Measurements from ENCODE around the gene SUPT3H.

The SUPT3H gene

GRCh38 chr6:44940367-44940766 is 437.4 kb downstream of the SUPT3H start:
- no peak overlapping the region for H3K4me3 ChIP-seq (ENCODE audit: low read length)
- no CpG with 5 or more reads among the region's 1 CpG for whole genome bisulfite sequencing (ENCODE audit: extremely low coverage, insufficient coverage, low lambda C conversion rate)

GRCh38 chr6:44935693-44936300 is 441.9 kb downstream of the SUPT3H start:
- H2AK5ac ChIP-seq (ENCODE audit: low read length): no peak overlapping the region
- WGBS (ENCODE audit: extremely low coverage, insufficient coverage, low lambda C conversion rate): no CpG with 5 or more reads among the region's 2 CpGs
- no peaks in the 10 kb centered on the region for H3K36me3 ChIP-seq (ENCODE audit: control insufficient read depth, insufficient read depth, low read length)
- no peaks in the 10 kb centered on the region for H3K79me2 ChIP-seq (ENCODE audit: control insufficient read depth, insufficient read depth, low read length)
- no peak overlapping the region for H3K4me3 ChIP-seq (ENCODE audit: low read length)
- no peak overlapping the region for H3K23ac ChIP-seq (ENCODE audit: low read length)
- no peaks in the 10 kb centered on the region for H3K79me1 ChIP-seq (ENCODE audit: low read length)
- DNase-seq: no peak
- H3K18ac ChIP-seq (ENCODE audit: low read length): no peak overlapping the region
- no peak overlapping the region for H3K9ac ChIP-seq (ENCODE audit: low read length)
- no peak overlapping the region for H3K27ac ChIP-seq (ENCODE audit: low read depth, low read length)
- H3K4me1 ChIP-seq (ENCODE audit: control insufficient read depth, low read depth, low read length): no peaks in the 10 kb centered on the region
- no peak overlapping the region for H3K4me2 ChIP-seq (ENCODE audit: low read length)
- H2BK5ac ChIP-seq (ENCODE audit: low read length): no peak overlapping the region
- H4K8ac ChIP-seq (ENCODE audit: low read depth, low read length): no peak overlapping the region
- no peak overlapping the region for H3K56ac ChIP-seq (ENCODE audit: low read length)
- no peaks in the 10 kb centered on the region for H3K27me3 ChIP-seq (ENCODE audit: insufficient read depth, low read length, poor library complexity)
- no peak overlapping the region for H2BK120ac ChIP-seq (ENCODE audit: low read depth, low read length)
- no peak overlapping the region for H4K5ac ChIP-seq (ENCODE audit: low read length)
- H2BK15ac ChIP-seq (replicated peaks; ENCODE audit: low read depth): no peak overlapping the region
- no peak overlapping the region for H3K4ac ChIP-seq (ENCODE audit: low read depth, low read length)

More at GRCh38 chr6:44940367-44940766, 437.4 kb downstream of the SUPT3H start:
- Histone ChIP-seq H2BK5ac (ENCODE audit: low read length) (no peak overlapping the region), H3K4me1 (ENCODE audit: control insufficient read depth, low read depth, low read length) (no peaks in the 10 kb centered on the region), H3K4ac (ENCODE audit: low read depth, low read length) (no peak overlapping the region), H3K56ac (ENCODE audit: low read length) (no peak overlapping the region), H2BK120ac (ENCODE audit: low read depth, low read length) (no peak overlapping the region), H3K9ac (ENCODE audit: low read length) (no peak overlapping the region), H4K5ac (ENCODE audit: low read length) (no peak overlapping the region), H3K27ac (ENCODE audit: low read depth, low read length) (no peak overlapping the region), H2AK5ac (ENCODE audit: low read length) (no peak overlapping the region), H2BK15ac (replicated peaks; ENCODE audit: low read depth) (no peak overlapping the region), H3K27me3 (ENCODE audit: insufficient read depth, low read length, poor library complexity) (no peaks in the 10 kb centered on the region), H4K8ac (ENCODE audit: low read depth, low read length) (no peak overlapping the region), H3K4me2 (ENCODE audit: low read length) (no peak overlapping the region), H3K79me1 (ENCODE audit: low read length) (no peaks in the 10 kb centered on the region), H3K23ac (ENCODE audit: low read length) (no peak overlapping the region), H3K36me3 (ENCODE audit: control insufficient read depth, insufficient read depth, low read length) (no peaks in the 10 kb centered on the region), H3K18ac (ENCODE audit: low read length) (no peak overlapping the region), H3K79me2 (ENCODE audit: control insufficient read depth, insufficient read depth, low read length) (no peaks in the 10 kb centered on the region)
- no peak for DNase-seq

- Histone ChIP-seq H2BK5ac (ENCODE audit: low read length) (no peak overlapping the region), H3K4me1 (ENCODE audit: control insufficient read depth, low read depth, low read length) (no peaks in the 10 kb centered on the region), H3K56ac (ENCODE audit: low read length) (no peak overlapping the region), H3K27ac (ENCODE audit: low read depth, low read length) (no peak overlapping the region), H2AK5ac (ENCODE audit: low read length) (no peak overlapping the region), H3K4me2 (ENCODE audit: low read length) (no peak overlapping the region), H2BK15ac (replicated peaks; ENCODE audit: low read depth) (no peak overlapping the region), H4K8ac (ENCODE audit: low read depth, low read length) (no peak overlapping the region), H3K79me1 (ENCODE audit: low read length) (no peaks in the 10 kb centered on the region), H4K5ac (ENCODE audit: low read length) (no peak overlapping the region), H3K9ac (ENCODE audit: low read length) (no peak overlapping the region), H3K27me3 (ENCODE audit: insufficient read depth, low read length, poor library complexity) (no peaks in the 10 kb centered on the region), H3K4me3 (ENCODE audit: low read length) (no peak overlapping the region), H3K23ac (ENCODE audit: low read length) (no peak overlapping the region), H3K79me2 (ENCODE audit: control insufficient read depth, insufficient read depth, low read length) (no peaks in the 10 kb centered on the region), H3K36me3 (ENCODE audit: control insufficient read depth, insufficient read depth, low read length) (no peaks in the 10 kb centered on the region), H3K4ac (ENCODE audit: low read depth, low read length) (no peak overlapping the region), H3K18ac (ENCODE audit: low read length) (no peak overlapping the region), H2BK120ac (ENCODE audit: low read depth, low read length) (no peak overlapping the region)
- WGBS (ENCODE audit: extremely low coverage, insufficient coverage, low lambda C conversion rate): 100% methylated on average over 1 of the region's 4 CpGs
- DNase-seq: no peak
Measured at GRCh38 chr6:44933108-44933507, 444.6 kb downstream of the SUPT3H start.

GRCh38 chr6:44932651-44933091 is 445.1 kb downstream of the SUPT3H start:
- WGBS (ENCODE audit: extremely low coverage, insufficient coverage, low lambda C conversion rate): no CpG with 5 or more reads among the region's 7 CpGs
- H3K79me2 ChIP-seq (ENCODE audit: control insufficient read depth, insufficient read depth, low read length): no peaks in the 10 kb centered on the region
- no peak overlapping the region for H3K4ac ChIP-seq (ENCODE audit: low read depth, low read length)
- no peak overlapping the region for H3K18ac ChIP-seq (ENCODE audit: low read length)
- no peak overlapping the region for H3K27ac ChIP-seq (ENCODE audit: low read depth, low read length)
- no peaks in the 10 kb centered on the region for H3K4me1 ChIP-seq (ENCODE audit: control insufficient read depth, low read depth, low read length)
- no peak overlapping the region for H3K9ac ChIP-seq (ENCODE audit: low read length)
- no peak overlapping the region for H3K4me2 ChIP-seq (ENCODE audit: low read length)
- H3K27me3 ChIP-seq (ENCODE audit: insufficient read depth, low read length, poor library complexity): no peaks in the 10 kb centered on the region
- H3K23ac ChIP-seq (ENCODE audit: low read length): no peak overlapping the region
- no peak overlapping the region for H2BK15ac ChIP-seq (replicated peaks; ENCODE audit: low read depth)
- no peak overlapping the region for H2BK5ac ChIP-seq (ENCODE audit: low read length)
- no peak overlapping the region for H3K4me3 ChIP-seq (ENCODE audit: low read length)
- DNase-seq: no peak
- H2AK5ac ChIP-seq (ENCODE audit: low read length): no peak overlapping the region
- no peak overlapping the region for H4K8ac ChIP-seq (ENCODE audit: low read depth, low read length)
- no peak overlapping the region for H2BK120ac ChIP-seq (ENCODE audit: low read depth, low read length)
- H3K36me3 ChIP-seq (ENCODE audit: control insufficient read depth, insufficient read depth, low read length): no peaks in the 10 kb centered on the region
- H3K56ac ChIP-seq (ENCODE audit: low read length): no peak overlapping the region
- no peaks in the 10 kb centered on the region for H3K79me1 ChIP-seq (ENCODE audit: low read length)
- H4K5ac ChIP-seq (ENCODE audit: low read length): no peak overlapping the region

- Histone ChIP-seq H4K8ac (ENCODE audit: low read depth, low read length) (no peak overlapping the region), H2BK5ac (ENCODE audit: low read length) (no peak overlapping the region), H3K56ac (ENCODE audit: low read length) (no peak overlapping the region), H4K5ac (ENCODE audit: low read length) (no peak overlapping the region), H2BK120ac (ENCODE audit: low read depth, low read length) (no peak overlapping the region), H2BK15ac (replicated peaks; ENCODE audit: low read depth) (no peak overlapping the region), H3K9ac (ENCODE audit: low read length) (no peak overlapping the region), H3K36me3 (ENCODE audit: control insufficient read depth, insufficient read depth, low read length) (no peaks in the 10 kb centered on the region), H3K4me3 (ENCODE audit: low read length) (no peak overlapping the region), H3K18ac (ENCODE audit: low read length) (no peak overlapping the region), H3K4me1 (ENCODE audit: control insufficient read depth, low read depth, low read length) (no peaks in the 10 kb centered on the region), H3K27me3 (ENCODE audit: insufficient read depth, low read length, poor library complexity) (no peaks in the 10 kb centered on the region), H3K79me2 (ENCODE audit: control insufficient read depth, insufficient read depth, low read length) (no peaks in the 10 kb centered on the region), H3K27ac (ENCODE audit: low read depth, low read length) (no peak overlapping the region), H3K23ac (ENCODE audit: low read length) (no peak overlapping the region), H3K4me2 (ENCODE audit: low read length) (no peak overlapping the region), H2AK5ac (ENCODE audit: low read length) (no peak overlapping the region), H3K4ac (ENCODE audit: low read depth, low read length) (no peak overlapping the region), H3K79me1 (ENCODE audit: low read length) (no peaks in the 10 kb centered on the region)
- no peak for DNase-seq
Measured at GRCh38 chr6:44931385-44931784, 446.3 kb downstream of the SUPT3H start.

GRCh38 chr6:44926556-44926955 is 451.2 kb downstream of the SUPT3H start:
- no peak overlapping the region for H3K23ac ChIP-seq (ENCODE audit: low read length)
- H3K4me1 ChIP-seq (ENCODE audit: control insufficient read depth, low read depth, low read length): no peaks in the 10 kb centered on the region
- H4K8ac ChIP-seq (ENCODE audit: low read depth, low read length): no peak overlapping the region
- no peak overlapping the region for H3K27ac ChIP-seq (ENCODE audit: low read depth, low read length)
- H3K9ac ChIP-seq (ENCODE audit: low read length): no peak overlapping the region
- H3K27me3 ChIP-seq (ENCODE audit: insufficient read depth, low read length, poor library complexity): no peaks in the 10 kb centered on the region
- H2BK15ac ChIP-seq (replicated peaks; ENCODE audit: low read depth): no peak overlapping the region
- H4K5ac ChIP-seq (ENCODE audit: low read length): no peak overlapping the region
- no peak overlapping the region for H3K4me3 ChIP-seq (ENCODE audit: low read length)
- DNase-seq: no peak
- H2BK120ac ChIP-seq (ENCODE audit: low read depth, low read length): no peak overlapping the region
- H3K18ac ChIP-seq (ENCODE audit: low read length): no peak overlapping the region
- no peak overlapping the region for H2BK5ac ChIP-seq (ENCODE audit: low read length)
- no peak overlapping the region for H2AK5ac ChIP-seq (ENCODE audit: low read length)
- H3K4me2 ChIP-seq (ENCODE audit: low read length): no peak overlapping the region
- H3K79me1 ChIP-seq (ENCODE audit: low read length): no peaks in the 10 kb centered on the region
- no peak overlapping the region for H3K56ac ChIP-seq (ENCODE audit: low read length)
- no peak overlapping the region for H3K4ac ChIP-seq (ENCODE audit: low read depth, low read length)
- H3K36me3 ChIP-seq (ENCODE audit: control insufficient read depth, insufficient read depth, low read length): no peaks in the 10 kb centered on the region
- no peaks in the 10 kb centered on the region for H3K79me2 ChIP-seq (ENCODE audit: control insufficient read depth, insufficient read depth, low read length)
- WGBS (ENCODE audit: extremely low coverage, insufficient coverage, low lambda C conversion rate): no CpG with 5 or more reads among the region's 2 CpGs
